ENCODE data around the gene ZNF700. TPM values are rescaled to one million over a fixed set of nuclear protein-coding genes. Genes with fewer than 3 reads are reported as not detected.
"Not testable (repeated sequence)": the region's sequence is repeated elsewhere in the genome, so short reads cannot be mapped to it uniquely, and the experiment has no call there.

ZNF700 gene
- total and polyA plus RNA-seq, 9 of the 15 experiments (the other 6 are each of a cell fraction or from before 2014, with no cell fraction given): 10.3 to 24.7 (median 14.1) TPM

- H3K9ac ChIP-seq (ENCODE audit: insufficient read depth in 1 of 2, low read depth in 2 of 2, low read length in 2 of 2); H4K20me1 ChIP-seq (replicated peaks; ENCODE audit: control insufficient read depth, insufficient read depth, low read length); H2AFZ ChIP-seq (ENCODE audit: low read depth, low read length); H3K4me1 ChIP-seq (replicated peaks in 1 of 2; ENCODE audit: control insufficient read depth in 2 of 2, insufficient read depth in 2 of 2, low read length in 2 of 2); in situ Hi-C loops (cut with MboI); H3K27ac ChIP-seq (ENCODE audit: extremely low read depth, low read depth, low read length); H3K4me3 ChIP-seq; BruUV-seq (replicated peaks); H3K9me1 ChIP-seq (ENCODE audit: control insufficient read depth, insufficient read depth, low read length); CTCF ChIA-PET (ENCODE audit: low intra/inter-chr PET ratio); POLR2A ChIA-PET; H3K9me3 ChIP-seq (replicated peaks; ENCODE audit: control insufficient read depth, insufficient read depth, low read depth, low read length); H3K79me2 ChIP-seq (ENCODE audit: control insufficient read depth, insufficient read depth, low read length); intact Hi-C loops (cut with micrococcal nuclease); H3K27me3 ChIP-seq (ENCODE audit: control insufficient read depth in 2 of 2, insufficient read depth in 2 of 2, low read length in 2 of 2); FAIRE-seq; H3K4me2 ChIP-seq (ENCODE audit: insufficient read depth, low read length); DNase-seq (ENCODE audit: extremely low read depth in 1 of 4, low spot score in 3 of 4); H3K36me3 ChIP-seq (ENCODE audit: control insufficient read depth, insufficient read depth, low read length); ATAC-seq: not testable (repeated sequence)
- peak; percentile 95 for TF ChIP-seq ZNF75A (CRISPR knock-in tag; IDR thresholded peaks at IDR 0.05)
- 11% methylated on average over 1 of the region's 1 CpG for WGBS (ENCODE audit: insufficient coverage, low coverage, missing lambda C conversion rate)
These were observed 13.0 kb upstream of the ZNF700 start for GRCh38 chr19:11911937-11912336.

GRCh38 chr19:11914417-11915051 lies 10.4 kb upstream of the ZNF700 start:
- H3K9me1 ChIP-seq (ENCODE audit: control insufficient read depth, insufficient read depth, low read length); CTCF ChIA-PET (ENCODE audit: low intra/inter-chr PET ratio); intact Hi-C loops (cut with micrococcal nuclease); BruUV-seq (replicated peaks); H3K4me1 ChIP-seq (replicated peaks in 1 of 2; ENCODE audit: control insufficient read depth in 2 of 2, insufficient read depth in 2 of 2, low read length in 2 of 2); H3K27me3 ChIP-seq (ENCODE audit: control insufficient read depth in 2 of 2, insufficient read depth in 2 of 2, low read length in 2 of 2); H3K4me3 ChIP-seq; H4K20me1 ChIP-seq (replicated peaks; ENCODE audit: control insufficient read depth, insufficient read depth, low read length); H3K79me2 ChIP-seq (ENCODE audit: control insufficient read depth, insufficient read depth, low read length); H2AFZ ChIP-seq (ENCODE audit: low read depth, low read length); H3K27ac ChIP-seq (ENCODE audit: extremely low read depth, low read depth, low read length); H3K36me3 ChIP-seq (ENCODE audit: control insufficient read depth, insufficient read depth, low read length); H3K9me3 ChIP-seq (replicated peaks; ENCODE audit: control insufficient read depth, insufficient read depth, low read depth, low read length); in situ Hi-C loops (cut with MboI); H3K9ac ChIP-seq (ENCODE audit: insufficient read depth in 1 of 2, low read depth in 2 of 2, low read length in 2 of 2); TF ChIP-seq PBX2 (CRISPR knock-in tag; IDR thresholded peaks at IDR 0.05; ENCODE audit: low read depth); ATF3 (CRISPR knock-in tag; conservative IDR thresholded peaks at IDR 0.05): not testable (repeated sequence)
- peak overlapping the region; percentile 21; the same call in 1 of the 2 replicates for H3K4me2 ChIP-seq (ENCODE audit: insufficient read depth, low read length)
- WGBS (ENCODE audit: insufficient coverage, low coverage, missing lambda C conversion rate): 2% methylated on average over 4 of the region's 4 CpGs
- DNase-seq (ENCODE audit: extremely low read depth in 1 of 4, low spot score in 3 of 4) (peak in 1 of 4 experiments; percentile 35), ATAC-seq (peak; percentile 81), FAIRE-seq (peak; percentile 81)
- POLR2A ChIA-PET: interaction anchor here (0.9 kb wide), 1 partner anchor 10 kb away, joined by 3 read pairs; no protein-coding TSS in a partner anchor
- TF ChIP-seq DPF2 (IDR thresholded peaks at IDR 0.05) (peak; percentile 62; the same call in 1 of the 2 replicates), PBX2 (tag; conservative IDR thresholded peaks at IDR 0.05; ENCODE audit: low read depth) (peak; percentile 77), CEBPB (tag; IDR thresholded peaks at IDR 0.05) (peak; percentile 80), TRIM24 (IDR thresholded peaks at IDR 0.05) (0 out of 4 replicates have a peak, but pooled peaks of 1 of the 2 experiments have one; percentile 32), ARID1B (IDR thresholded peaks at IDR 0.05) (peak; percentile 82), MEIS2 (IDR thresholded peaks at IDR 0.05; ENCODE audit: partially characterized antibody) (peak; percentile 83), TCF3 (CRISPR knock-in tag; IDR thresholded peaks at IDR 0.05) (peak; percentile 85), ATF3 (IDR thresholded peaks at IDR 0.05) (peak; percentile 34; the same call in 1 of the 2 replicates), LEF1 (IDR thresholded peaks at IDR 0.05) (0 out of 2 replicates have a peak, but pooled peaks have one; percentile 26), NCOR1 (IDR thresholded peaks at IDR 0.05) (peak; percentile 47), FOXK2 (conservative IDR thresholded peaks at IDR 0.05 in 1 of 2, IDR thresholded peaks at IDR 0.05 in 1 of 2; ENCODE audit: low read depth in 2 of 2) (peak in 1 of 2 experiments; percentile 18; a peak in 1 of 4 replicates)
